ENCODE measurements around the gene DCXR.

The DCXR gene

GRCh38 chr17:82008941-82009405, 28.5 kb downstream of the DCXR start:
- DNase-seq = no peak

GRCh38 chr17:82008258-82008940, 29.1 kb downstream of the DCXR start:
- DNase-seq = no peak

GRCh38 chr17:82007495-82008257, 29.8 kb downstream of the DCXR start:
- no peak for DNase-seq

- no peak for DNase-seq
Observed at GRCh38 chr17:82007228-82007494, 30.3 kb downstream of the DCXR start.

- DNase-seq = no peak
Observed at GRCh38 chr17:82006468-82007227, 30.8 kb downstream of the DCXR start.

DNA sequence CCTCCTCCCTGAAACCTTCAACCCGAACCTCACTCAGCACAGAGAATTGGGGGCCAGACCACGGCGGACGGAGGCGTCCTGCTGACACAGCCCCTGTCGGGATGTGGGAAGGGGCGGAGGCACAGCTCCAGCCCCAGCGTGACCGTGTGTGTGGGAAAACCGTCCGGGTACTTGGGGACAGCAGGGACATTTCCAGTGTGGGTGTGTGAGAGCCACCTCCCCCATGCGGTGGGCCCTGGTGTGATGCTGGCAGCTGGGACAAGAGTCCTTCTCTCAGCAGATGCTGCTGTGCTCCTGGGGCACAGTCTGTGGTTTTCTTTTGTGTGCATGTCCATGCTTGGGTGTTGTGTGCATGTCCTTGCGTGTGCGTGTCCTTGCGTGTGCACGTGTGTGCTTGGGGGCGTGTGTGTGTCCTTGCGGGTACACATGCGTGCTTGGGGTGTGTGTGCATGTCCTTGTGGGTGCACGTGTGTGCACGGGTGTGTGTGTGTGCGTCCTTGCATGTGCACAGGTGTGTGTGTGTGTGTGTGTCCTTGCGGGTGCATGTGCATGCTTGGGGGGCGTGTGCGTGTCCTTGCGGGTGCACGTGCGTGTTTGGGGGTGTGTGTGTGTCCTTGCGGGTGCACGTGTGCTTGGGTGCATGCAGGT, 31.7 kb downstream of the DCXR start:
- DNase-seq = no peak

GRCh38 chr17:82004517-82005455, 32.7 kb downstream of the DCXR start:
- no peak for DNase-seq

DNA sequence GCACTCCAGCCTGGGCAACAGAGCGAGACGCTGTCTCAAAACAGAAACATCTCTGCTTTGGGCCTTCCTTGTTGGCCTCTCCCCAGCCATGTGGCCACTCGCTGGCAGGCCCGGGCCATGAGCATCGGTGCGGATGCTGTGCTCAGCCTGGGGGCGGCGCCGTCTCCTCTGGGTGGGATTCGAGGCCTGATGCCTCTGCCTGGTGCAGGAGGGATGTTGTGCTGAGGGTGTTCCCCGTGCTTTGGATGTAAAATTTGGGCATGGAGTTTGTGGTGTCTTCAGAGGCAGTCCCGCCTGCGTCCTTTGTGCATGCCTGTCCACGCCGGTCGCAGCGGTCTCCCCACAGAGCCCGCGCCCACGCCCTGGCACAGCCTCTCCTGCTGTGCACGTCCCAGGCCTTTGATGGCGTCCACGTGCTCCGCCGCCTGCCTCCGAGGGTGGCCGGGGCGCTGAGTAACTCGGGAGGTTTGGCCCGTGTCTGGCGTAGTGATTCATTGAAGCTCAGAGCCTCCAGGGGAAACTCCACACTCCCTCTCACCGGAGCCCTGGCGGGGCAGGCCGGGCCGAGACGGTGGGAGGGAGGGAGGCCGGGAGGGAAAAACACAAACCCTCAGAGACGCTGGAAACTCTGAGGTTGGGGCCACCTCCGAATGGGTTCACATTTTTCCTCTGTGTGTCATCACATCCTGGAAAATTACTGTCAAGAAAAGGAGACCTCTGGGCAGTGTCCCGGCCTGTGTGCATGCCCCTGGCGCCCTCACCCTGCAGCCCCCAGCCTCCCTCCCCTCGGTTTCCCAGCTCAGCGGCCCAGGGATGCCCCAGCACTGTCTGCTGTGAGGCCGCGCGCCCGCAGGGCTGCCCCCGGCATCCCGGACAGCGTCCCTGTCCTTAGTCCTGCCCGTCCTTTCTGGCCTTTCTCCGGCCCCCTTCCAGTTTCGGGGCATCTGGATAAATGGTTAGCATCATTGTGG, 33.8 kb downstream of the DCXR start:
- DNase-seq = peak; percentile 83

- DNase-seq = no peak
Observed at GRCh38 chr17:82001571-82002056, 35.9 kb downstream of the DCXR start.

GRCh38 chr17:82000803-82001570, 36.5 kb downstream of the DCXR start:
- DNase-seq = no peak

DNA sequence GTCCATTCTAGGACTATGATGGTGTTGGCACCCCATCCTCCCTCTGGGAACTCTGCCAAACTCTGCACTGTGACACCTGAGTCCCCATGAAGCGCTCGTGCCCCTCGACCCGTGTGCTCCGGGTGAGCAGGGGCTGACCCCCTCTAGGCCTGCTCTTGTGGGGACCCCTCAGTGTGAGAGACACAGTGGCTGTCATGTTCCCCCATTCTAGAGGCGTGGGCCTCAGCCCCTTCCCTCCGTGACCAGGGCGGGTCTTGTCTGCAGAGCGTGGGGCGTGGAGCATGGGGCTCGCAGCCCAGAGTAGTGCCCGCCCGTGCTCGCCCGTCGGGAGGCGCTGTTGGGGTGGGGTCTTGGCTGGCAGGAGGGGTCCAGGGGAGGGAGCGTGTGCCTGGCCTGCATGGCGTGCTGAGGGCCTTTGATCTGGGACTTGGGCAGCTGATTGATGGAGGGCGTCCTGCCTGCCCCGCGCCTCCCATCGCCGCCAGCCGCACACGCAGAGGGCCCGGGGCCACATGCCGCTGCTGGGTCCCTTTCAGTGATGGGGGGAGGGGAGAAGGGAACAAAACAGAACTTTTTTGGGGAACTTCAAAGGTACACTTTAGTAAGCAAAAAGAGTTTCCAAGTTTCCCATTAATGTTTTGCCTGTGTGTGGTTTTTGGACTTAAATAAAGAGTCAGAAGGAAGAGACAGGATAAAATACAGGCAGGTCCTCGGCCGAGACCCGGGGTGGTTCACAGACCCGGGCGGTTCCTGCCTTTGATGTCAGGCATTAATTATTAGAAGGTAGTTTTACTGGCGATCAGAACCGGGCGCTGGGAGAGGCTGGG, 37.3 kb downstream of the DCXR start:
- DNase-seq = no peak

- no peak for DNase-seq
Observed at GRCh38 chr17:81999587-81999975, 37.9 kb downstream of the DCXR start.

DNA sequence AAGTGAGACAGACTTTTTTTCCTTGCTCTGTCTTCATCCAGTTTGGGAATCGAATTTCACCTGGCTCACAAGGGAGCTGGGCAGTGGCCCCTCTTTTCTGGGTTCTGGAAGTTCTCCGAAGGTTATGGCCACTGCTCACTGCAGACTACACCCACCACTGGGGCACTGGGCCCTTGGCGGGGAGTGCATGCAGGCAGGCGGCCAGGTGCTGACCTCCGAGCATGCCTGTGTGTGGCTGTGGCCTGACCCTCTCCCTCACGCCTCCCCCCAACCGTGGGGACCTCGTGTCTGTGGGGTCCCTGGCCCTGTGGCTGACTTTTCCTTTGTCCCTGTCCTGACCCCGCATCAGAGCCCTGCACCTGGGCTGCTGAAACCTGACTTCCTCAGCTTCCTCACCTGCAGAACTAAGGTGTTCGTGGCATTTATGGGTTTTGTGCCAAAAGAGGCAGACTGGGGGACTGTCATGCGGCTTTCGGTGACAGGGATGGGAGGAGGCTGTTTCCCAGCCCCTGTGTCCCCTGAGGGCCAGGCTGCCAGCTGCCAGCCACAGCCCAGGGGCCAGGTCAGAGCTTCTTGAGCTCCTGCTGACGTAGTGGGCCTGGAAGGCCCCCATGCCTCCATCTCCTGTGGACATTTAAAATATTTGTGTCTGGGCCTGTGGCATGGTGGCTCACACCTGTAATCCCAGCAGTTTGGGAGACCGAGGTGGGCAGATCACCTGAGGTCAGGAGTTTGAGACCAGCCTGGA, 38.6 kb downstream of the DCXR start:
- no peak for DNase-seq

- DNase-seq = no peak
Observed at GRCh38 chr17:81998212-81998611, 39.3 kb downstream of the DCXR start.

DNA sequence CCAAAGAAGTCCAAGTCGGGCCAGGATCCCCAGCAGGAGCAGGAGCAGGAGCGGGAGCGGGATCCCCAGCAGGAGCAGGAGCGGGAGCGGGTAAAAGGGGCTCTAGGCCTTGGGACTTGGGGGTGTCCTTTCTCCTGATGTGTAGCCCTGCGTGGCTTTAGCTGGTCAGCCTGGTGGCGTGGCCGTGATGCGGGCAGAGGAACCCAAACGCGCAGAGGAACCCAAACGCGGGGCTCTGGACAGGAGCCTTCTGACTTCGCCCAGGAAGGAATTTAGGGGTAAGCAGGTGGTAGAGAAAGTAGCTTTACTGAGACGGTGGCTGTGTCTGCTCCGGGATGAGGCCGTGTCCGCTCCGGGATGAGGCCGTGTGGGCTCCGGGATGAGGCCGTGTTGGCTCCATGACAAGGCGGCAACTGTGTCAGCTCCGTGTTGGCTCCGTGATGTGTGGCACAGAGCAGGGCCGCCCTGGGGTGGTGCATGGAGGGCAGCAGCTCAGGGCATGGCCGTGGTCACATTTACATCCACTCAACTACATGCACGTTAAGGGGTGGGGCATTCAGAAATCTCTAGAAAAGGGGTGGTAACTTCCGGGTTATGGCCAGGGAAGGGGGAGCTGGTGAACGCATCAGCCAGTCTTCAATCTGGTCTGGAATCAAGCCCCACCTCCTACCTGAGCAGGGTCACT, 40.6 kb downstream of the DCXR start:
- DNase-seq = no peak

- DNase-seq = no peak
Observed at GRCh38 chr17:81996232-81996756, 41.2 kb downstream of the DCXR start.

DNA sequence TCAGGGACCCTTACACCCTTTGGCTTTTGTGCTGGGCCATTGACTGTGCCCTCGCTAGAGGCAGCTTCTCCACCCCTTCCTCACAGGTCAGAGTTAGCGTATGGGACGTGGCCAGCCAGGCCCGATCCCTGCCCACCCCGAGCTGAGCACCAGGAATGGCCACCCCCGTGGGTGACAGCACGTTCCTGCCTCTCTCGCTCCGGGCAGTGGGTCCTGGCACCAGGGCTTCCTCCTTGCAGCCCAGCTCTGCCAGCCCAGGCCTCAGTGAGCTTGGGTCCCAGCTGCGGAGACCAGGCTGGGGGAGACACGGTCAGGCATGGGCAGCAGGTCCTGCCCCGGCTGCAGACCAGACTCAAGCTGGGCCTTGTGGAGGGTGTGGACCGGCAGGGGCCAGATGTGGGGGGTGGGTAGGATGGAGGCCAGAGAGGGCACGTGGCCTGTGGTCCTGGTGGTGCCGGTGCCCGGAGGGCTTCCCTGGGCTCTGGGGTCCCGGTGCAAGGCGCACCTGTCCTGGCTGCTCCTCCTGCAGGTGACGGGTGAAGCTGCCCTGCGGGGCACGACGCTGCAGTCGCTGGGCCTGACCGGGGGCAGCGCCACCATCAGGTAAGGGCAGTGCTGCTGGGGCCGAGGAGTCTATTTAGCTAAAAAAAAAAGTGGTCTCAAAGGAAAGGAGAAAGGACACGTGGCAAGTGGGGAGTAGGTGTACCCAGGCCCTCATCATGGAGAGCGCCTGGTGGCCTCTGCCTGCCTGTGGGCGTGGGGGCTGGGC, 41.9 kb downstream of the DCXR start:
- DNase-seq = no peak
